DMS79 treated with DMSO at 0.1 percent for 48 hours (cell line): ENCODE data around the gene ADAMTSL2.

Source experiments
- DNase-seq: peaks from one replicate; lab custom pipeline; 2025; lab: John Stamatoyannopoulos, UW

The ADAMTSL2 gene

DNA sequence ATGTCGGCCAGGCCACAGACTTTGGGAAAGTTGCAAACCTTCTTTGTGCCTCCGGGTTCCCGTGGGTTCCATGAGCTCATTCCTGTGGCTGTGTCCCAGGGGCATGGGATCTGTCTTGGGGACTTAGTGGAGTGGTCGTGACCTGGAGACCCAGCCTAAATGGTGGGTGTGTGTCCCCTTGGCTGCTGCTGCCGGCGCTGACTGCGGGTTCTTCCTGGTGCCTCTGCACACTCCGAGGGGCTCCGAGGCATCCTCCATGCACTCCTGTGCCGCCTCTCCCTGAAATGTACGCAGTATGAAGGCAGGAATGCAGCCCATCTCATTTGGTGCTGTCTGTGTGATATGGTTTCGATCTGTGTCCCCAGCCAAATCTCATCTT lies 34.6 kb upstream of the ADAMTSL2 start:
- no peak for DNase-seq

DNA sequence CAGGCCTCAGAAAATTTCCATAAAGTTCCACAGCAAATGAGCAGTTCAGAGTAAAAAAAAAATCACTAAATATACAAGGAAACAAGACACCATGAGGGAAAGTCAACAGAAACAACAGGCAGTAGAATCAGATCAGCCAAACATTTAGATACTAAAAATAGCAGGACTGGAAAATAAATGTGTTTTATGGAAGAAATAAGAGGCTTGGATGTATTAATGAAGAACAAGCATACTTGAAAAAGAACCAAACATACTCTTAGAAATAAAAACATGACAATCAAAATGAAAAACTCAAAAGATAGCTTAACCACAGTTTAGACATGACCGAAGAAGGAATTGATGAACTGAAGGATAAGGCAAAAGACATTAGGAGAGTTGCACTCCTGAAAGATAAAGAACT lies 32.4 kb upstream of the ADAMTSL2 start:
- no peak for DNase-seq

DNA sequence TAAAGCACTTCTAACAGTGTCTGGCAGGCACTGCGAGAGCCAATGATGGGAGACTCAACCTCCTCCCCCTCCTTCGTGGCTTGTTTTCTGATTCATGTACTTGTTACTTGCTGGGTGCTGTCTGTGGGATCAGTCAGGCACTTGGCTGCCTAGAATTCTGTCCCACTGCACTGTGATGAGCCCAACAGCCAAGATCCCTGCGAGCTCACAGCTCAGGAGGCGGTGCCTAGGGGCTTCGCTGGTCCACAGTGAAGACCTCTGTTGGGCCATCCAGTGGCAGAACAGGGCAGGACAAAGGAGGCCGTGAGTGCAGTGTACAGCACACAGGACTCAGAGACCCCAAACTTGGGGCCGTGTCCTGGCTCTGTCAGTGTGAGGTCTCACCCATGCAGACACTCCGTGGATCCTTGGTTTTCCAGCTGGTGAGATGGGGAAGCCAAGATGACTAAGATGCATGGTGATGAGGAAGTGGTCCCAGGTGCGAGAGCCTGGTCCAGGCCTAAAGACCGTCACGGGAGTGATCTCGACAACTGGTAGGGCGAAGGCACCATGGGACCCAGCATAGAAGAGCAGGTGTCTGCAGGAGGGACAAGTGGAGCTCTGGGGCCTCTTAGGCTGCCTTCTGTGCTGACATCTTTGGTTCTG lies 29.2 kb upstream of the ADAMTSL2 start:
- DNase-seq = no peak

DNA sequence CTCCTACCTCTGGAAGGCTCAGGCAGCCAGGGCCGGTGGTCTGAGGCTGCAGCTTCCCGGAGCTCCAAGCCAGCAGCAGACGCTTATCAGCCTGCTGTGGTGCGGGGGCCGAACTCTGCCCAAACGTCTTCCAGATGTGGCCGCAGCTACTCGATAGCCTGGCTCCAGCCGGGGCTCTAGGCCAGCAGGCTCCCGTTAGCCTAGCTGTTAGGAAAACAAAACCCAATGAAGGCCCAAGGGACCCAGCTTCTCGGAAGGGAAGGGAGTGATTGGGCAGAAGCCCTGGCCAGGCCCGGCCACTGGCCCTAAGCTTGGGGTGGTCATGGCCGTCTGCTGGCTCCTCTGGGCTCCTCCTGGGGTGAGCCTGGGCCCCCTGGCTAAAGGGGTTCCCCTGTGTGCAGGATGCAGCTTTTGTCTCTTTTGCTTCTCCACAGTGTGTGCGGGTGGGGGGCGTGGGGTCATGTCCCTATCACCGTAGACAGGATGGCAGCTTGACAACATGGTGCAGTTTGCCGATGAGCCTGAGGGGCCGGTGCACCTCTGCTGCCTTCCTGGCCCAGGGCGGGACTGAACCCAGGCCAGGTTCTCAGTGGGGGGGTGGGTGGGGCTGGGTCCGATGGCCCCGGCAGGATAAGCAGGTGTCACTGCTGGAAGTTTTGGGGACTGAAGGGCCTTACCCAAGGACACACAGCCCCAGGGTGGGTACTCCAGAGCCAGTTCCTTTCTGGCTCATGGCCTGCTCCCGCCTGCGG lies 28.4 kb upstream of the ADAMTSL2 start:
- no peak for DNase-seq

DNA sequence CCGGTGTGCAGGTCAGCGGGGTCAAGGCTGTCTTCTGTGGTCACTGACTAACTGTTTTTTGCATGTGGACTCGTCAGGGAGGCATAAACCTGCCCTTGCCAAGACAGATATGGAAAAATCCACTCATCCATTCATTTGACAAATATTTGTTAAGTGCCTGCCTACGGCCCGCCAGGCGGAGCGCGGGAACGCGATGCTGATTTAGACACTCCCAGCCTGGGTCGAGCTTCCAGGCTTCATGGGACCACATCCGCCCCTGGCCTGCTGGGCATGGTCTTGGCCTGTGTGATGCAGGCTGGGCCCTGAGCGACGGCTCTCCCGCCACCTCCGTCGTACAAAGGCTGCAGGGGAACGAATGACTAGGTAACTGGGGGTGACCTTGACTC lies 27.9 kb upstream of the ADAMTSL2 start:
- DNase-seq = no peak

DNA sequence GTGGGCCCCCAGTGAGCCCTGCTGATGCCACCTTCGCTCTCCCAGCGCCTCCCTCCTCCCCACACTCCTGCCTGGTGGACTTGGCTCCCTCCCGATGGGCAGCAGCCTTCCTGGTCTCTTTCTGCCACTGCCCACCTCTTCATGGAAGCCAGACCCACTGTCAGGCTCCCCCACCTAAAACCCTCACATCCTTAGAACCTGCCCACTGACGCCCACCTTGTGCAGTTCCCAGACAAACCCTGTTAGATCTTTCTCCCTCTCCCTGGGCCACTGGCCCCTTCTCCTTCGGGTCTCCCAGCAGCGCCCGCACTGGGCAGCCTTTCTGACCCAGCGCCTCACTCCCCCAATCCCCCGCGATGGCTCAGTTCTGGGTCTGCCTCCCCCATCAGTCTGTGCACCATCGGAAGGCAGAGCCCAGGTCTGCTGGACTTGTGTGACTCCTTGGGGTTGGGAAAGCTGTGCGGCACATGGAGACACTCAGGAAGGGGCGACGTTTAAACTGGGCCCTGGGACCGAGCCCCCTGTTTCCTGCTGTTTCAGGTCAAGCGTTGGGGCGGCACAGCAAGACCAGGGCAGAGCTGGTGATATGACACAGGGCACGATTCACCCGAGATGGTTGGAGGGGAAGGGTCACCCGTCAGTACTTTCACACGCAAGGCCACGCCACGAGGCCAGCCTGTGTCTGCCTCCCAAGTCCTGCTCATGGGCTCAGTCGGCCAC lies 27.1 kb upstream of the ADAMTSL2 start:
- no peak for DNase-seq

DNA sequence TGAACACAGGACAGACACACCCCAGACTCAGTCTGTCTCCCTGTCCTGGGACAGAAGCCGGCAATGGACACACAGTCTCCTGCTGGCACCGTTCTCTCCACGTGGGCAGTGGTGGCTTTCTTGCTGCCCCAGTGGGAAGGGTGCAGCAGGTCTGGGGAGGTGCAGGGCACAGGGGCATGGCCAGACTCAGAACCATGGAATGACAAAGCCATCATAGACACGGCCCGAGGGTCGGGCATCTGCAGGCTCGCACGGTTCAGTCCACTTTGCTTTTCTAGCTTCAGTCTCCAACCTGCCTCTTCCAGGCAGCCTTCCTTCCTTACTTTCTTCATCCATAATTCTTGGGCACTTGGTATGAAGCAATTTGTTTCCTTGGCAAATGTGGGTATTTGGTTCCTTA lies 26.5 kb upstream of the ADAMTSL2 start:
- no peak for DNase-seq

DNA sequence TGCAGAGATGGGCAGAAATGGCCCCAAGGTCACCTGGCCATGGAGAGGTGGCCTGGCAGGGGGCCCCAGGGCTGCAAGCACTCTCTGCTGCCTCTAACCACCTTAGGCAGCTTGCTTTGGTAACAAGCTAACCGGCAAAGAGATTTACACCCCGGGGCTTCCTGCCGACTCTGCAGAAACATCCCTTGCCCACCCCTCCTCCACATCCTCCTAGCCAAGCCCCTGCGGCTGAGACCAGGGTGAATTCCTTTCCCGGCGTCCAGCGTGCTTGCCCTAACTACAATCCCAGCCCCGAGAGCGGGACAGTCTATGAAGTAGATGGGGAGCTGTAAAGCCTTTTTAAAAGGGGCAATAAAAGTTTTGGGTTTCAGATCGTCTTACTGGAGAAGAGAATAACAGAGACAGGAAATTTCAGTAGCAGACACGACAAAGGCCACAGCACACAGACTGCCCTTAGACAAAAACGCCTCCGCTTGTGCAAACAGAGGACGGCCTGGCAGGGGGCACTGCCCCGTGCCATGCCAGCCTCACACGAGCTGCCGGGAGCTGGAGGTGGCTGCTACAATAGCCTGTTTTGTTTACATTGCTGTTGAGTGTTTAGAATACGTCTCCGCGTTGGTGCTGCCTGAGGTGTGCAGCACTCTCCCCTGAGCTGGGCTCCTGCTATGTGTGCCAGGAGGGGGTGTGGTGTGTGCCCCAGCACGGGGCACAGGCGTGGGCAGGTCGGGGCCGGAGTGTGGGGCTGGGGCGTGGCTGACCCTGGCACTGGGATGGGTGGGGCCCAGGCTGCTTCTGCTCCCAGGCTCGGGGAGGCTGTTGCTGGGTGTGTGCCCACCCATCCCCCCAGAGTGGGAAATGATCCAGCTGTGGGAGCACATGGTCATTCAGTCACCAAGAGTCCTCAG lies 25.1 kb upstream of the ADAMTSL2 start:
- DNase-seq = peak; percentile 83

DNA sequence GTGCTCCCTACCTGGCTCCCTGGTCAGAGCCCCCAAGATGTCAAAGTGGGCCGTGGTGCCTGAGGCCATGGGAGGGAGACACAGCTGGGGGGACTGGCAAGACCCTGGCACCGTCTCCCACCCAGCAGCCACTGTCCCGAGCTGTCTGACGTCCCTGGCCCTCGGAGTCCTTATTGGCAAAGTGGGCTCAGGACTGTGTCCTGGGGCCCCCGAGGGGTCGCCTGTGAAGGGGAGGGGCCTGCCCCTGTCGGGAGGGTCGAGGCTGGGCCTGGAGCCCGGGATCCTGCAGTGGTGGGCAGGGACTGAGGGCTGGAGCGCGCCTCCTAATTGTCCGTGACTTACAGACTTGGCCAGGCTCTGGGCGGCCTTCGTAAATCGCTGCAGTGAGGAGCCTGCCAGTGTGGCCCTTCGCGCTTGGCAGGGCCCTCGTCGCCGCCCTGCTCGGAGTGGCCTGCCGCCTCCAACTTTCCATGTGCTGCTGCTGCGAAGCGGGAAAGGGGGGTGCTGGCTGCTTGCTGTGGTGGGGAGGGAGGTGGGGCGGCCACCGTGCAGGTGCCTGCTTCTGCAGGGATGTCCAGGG lies 23.5 kb upstream of the ADAMTSL2 start:
- no peak for DNase-seq

DNA sequence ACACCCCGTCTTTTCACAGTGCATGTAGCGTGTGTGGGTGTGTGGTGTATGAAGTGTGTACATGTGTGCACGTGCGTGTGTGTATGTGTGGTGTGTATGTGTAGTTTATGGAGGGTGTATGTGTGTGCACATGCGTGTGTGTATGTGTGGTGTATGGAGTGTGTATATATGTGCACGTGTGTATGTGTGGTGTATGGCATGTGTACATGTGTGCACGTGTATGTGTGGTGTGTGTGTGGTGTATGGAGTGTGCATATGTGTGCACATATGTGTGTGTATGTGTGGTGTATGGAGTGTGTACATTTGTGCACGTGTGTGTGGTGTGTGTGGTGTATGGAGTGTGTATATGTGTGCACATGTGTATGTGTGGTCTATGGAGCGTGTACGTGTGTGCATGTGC lies 22.9 kb upstream of the ADAMTSL2 start:
- DNase-seq = no peak

DNA sequence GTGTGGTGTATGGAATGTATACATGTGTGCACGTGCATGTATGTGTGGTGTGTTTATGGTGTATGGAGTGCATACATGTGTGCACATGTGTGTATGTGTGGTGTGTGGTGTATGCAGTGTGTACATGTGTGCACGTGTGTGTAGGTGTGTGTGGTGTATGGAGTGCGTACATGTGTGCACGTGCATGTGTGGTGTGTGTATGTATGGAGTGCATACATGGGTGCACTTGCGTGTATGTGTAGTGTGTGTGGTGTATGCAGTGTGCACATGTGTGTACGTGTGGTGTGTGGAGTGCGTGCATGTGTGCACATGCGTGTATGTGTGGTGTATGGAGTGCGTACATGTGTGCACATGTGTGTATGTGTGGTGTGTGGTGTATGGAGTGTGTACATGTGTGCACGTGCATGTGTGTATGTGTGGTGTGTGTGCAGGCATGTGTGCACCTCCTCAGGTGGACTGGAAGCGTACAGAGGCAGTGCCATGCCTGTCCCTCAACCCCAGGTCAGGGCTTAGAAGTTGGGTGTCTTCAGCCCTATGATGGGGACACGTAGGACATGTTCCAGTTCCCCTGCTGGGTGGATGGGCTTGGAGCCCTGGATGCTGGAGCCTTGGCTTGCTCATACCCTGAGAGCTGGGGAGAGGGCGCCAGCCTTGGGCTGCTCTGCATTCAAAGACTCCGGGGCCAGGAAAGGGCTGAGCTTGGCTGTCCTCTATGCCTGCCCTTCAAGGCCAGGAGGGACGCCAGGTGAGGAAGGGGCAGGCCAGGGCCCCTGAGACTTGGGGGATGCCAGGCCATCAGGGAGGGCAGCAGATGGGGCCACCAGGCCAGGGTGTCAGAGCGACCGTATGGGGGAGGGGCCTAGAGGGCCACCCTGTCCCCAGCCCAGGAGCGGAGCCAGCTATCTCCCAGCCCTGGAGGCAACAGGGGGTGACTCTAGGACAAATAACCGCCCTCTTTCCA lies 22.0 kb upstream of the ADAMTSL2 start:
- no peak for DNase-seq

DNA sequence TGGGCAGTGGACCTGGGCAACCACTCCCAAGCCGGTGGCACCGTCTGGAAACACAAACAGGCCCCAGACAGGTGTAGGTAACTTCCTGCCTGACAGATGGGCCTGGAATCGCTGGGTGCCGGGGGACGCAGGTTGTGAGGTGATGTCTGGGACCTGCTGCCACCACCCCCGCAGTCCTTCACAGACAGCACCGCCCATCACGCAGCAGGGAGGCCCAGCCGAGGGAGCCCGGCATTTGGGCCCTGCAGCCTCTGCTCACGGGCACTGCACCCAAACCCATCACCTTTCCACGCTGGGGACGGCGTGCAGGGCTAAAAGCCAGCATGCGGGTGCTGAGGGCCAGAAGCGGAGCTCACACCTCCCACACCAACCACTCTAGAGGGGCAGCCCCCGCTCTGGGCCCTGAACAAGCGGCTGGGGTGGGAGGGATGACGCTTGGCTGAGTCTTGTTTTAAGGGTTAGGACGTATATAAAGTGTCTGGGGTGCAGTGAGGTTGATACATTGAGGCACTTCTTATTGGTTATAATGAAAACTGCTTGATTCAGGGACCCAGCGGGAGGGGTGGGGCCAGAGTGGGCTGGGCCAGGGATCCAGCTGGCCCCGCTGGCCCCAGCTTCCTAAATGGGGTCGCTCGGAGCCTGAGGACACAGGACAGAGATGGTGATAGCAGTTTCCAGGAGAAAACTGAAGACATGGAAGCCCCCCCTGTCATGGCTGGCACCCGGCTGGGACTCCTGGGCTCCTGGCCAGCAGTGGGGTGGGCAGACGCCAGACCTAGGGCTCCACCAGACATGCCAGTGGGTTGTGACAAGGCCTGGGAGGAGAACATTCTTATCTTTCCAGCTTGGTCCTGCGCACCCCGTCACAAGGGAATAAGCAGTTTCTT lies 21.0 kb upstream of the ADAMTSL2 start:
- DNase-seq = peak; percentile 64

DNA sequence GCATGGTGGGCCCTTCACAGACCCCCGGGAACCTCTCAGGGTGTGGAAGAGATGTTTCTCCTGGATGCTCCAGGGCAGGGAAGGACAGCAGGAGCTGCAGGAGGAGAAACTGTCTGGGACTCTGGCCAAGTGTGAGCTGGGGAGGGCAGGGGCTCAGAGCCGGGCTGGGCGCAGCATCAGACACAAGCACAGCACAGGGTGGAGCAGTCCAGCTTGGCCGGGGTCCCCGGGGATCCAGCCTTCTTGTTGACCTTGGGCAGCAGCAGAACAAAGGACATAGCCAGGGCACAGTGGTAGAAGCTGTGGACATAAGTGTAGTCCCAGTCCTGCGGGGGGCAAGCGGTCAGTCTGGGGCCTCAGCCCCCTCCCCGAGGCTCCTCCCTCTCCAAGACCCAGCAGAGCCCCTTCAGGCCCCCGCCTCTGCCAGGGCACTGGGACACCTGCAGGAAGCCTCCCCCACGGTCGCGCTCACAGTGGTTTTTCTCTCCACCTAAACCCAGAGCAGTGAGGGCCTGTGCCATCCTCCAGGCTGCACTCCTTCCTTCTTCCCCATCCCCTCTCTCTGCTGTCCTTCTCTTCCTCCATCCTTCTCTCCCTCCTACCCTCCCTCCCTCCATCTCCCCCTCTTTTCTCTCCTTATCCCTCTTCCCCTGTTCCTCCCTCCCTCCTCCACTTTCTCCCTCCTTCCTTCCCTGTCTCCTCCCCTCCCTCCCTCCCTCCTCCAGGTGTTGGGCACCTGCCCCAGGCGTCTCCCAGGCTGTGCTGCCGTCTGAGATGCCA lies 19.9 kb upstream of the ADAMTSL2 start:
- DNase-seq = peak; percentile 79

DNA sequence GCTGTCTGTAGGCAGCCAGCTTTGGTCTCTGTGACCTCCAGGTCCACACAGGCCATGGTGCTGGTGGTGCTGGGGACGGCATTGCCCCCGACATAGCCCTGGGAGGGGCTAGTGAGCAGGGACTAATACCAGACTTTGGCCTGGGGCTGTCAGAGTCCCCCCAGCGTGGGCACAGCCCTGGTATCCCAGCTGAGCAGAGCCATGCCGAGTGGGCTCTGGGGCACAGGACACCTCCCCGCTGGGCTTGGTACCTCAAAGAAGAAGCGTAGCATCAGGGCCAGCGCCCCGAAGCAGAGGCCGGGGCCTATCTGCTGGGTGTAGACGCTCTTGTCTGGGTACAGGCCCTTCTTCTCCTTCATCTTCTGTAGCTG lies 19.3 kb upstream of the ADAMTSL2 start:
- DNase-seq = no peak

DNA sequence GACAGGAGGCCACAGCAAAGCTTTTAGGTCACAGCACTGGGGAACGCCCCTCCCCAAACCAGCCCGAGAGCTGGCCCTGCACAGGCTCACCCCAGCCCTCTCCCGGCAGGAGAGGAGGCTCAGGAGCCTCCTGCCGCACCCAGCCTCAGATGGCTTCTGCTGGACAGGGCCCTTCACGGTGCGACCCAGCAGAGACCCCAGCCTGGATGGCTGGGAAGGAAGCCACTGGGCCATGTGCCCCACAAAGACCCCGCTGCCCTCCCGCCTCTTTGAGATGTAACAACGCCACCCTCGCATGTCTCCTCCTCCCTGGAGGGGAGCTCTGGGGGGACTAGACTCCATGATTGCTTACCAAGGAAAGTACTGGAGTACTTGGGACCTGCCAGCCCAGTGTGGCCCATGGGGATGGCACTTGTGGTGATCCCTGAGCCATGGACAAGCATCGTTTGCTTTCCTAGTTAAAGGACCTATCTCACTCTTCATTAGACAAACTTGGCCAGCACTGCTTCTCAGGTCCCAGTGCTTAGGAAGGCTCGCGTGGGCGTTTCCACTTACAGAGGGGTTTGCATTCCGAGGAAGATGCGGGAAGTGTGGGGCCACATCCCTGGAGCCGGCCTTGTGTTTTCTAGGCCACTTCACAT lies 18.8 kb upstream of the ADAMTSL2 start:
- DNase-seq = peak; percentile 55

DNA sequence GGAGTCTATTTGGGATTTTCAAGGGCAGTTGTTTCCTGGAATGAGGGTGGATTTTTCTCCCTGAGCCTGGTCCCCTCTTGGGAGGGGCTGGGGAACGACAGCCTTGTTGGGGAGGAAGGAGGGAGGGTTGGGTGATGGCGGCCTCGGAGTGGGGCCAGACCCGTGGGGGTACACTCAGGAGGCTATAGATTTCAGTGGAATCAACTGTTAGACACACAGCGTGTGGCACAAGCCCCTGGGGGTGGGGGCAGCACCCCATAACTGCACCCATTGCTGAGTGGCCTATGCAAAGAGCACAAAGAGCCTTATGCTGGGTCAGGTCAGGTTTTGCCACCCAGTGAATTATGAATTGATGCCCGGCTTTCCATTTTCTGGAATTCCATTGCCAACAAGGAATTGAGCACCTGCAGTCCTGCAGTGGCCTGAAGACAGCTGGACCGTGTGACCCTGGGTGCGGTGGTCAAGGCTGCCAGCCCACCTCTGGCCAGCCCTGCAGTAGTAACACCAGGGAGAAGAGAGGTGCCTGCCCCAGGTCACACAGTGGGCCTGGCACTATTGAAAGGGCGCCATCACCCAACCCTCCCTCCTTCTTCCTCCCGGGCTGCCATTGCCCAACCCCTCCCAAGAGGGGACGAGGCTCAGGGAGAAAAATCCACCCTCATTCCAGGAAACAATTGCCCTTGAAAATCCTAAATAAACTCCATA lies 18.1 kb upstream of the ADAMTSL2 start:
- no peak for DNase-seq

DNA sequence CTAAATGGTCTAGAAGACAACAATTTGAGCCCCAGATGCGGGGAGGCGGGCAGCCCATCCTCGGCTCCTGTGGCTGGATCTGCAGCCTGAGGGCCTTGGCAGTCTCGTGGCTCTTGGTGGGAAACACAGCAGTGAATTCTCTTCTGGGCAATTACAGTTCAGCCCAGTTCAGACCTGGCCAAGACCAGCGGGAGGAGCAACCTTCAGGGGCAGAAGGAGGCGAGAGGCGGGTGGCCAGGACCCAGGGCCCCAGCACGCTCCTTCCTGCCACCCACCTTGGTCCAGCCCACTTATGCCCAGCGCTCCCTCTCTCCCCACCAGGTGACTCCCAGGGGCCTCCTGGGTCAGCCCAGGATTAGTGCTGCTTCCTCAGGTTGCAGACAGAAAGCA lies 17.5 kb upstream of the ADAMTSL2 start:
- no peak for DNase-seq

DNA sequence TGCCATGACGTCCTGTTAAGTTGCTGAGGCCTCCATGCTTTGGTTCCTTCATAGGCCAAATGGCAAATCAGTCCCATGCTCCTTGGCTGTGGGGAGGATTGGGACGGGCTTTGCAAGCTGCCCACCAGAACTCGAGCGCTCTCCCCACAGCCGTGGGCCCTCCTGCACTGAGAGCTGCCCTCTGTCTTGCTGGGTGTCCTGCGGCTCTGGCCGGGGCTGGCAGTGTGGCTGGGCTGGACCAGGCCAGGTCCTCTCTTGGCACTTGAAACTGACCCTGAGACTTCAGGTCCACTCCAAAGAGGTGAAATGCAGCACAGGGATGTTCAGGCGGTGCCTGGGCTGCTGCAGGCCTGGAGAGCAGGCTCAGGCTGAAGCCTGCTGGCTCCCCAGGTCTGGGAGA lies 16.8 kb upstream of the ADAMTSL2 start:
- no peak for DNase-seq
